NCI-H2227 (cell line): Measurements from ENCODE around the gene SUDS3.
"Not testable (repeated sequence)": the region's sequence is repeated elsewhere in the genome, so short reads cannot be mapped to it uniquely, and the experiment has no call there.

ENCODE experiments used
- DNase-seq: peaks from one replicate; lab custom pipeline; 2025; ENCODE audit not compliant: unreplicated experiment; lab: John Stamatoyannopoulos, UW

The SUDS3 gene

DNA sequence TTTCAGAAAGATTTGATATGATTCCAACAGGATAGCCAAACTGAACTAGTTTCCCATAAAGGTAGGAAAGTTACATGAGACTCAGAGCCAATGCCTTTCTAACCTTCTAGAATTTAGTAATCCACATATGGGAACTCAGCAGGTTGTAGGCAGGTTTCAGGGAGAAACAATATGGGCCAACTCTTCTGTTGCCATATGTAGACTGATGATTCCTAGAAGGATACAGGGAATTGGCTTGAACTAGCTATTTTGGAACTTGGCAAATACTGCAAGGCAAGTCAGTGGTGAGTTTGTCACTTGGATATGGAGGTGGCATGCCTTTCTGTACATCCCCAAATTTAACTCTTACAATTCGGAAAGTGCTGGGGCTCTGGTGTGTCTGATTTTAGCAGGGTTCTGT lies 15.5 kb downstream of the SUDS3 start:
- no peak for DNase-seq

DNA sequence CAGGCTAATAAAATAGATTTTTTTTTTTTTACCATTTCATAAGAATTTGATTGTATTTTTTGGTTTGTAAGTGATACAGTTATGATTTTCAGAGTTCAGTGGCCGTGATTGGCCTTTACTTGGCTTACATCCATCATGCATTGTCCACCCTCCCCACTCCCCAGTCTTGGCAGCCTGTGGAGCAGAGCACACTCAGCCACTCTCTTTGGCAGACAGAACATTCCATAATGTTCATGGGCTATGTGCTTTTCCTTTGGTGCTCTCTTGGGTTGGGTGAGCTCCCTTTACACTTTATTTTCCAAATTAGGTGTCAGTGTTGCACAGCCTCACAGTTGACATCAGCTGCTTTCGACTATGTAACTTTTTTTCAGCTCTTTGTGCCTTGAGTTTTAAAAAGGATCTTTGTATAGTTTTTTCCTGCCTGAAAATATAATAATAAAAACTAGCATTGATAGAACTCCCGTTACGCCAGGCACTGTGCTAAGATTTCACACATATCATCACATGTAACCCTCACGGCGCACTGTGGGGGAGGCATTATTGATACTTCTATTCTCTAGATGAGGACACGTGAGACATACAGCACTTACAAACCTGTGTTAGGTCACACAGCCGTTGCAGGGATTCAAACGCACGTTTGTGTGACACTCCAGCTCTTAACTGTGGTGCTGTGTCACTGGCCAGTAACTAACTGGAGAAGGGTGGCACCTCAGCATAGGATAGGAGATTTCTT lies 21.5 kb downstream of the SUDS3 start:
- DNase-seq = no peak

DNA sequence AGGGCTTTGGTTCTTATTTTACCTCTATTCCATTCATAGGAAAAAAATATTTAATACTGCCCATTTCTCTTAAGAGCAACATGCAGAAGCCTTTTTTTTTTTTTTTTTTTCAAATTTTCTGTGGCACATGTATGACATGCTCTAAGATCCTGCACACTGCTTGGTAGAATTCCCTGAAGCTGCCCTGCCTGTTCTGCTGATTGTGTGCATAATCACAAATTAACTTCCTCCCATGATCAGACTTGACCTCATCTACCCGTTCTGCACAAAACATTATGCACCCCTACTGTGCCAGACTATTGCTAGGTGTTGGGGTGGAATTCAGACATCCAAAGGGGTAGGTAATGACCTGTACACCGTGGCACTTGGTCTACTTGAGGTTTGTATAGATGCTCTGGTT lies 22.2 kb downstream of the SUDS3 start:
- no peak for DNase-seq

DNA sequence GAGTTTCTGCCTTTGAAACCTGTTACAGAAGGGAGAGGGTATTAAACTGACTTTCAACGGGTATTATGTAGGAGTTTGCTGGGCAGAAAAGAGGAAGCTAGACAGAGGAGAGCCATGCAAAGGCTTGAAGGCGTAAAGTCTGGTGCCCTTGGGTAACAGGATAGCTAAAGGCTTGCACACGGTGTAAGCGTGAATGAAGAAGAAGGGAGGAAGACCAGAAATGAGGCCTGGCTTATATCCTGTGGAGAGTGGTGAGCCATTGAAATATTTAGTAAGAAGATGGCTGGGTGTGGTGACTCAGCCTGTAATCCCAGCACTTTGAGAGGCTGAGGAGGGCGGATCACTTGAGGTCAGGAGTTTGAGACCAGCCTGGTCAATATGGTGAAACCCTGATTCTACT lies 22.6 kb downstream of the SUDS3 start:
- DNase-seq = no peak

DNA sequence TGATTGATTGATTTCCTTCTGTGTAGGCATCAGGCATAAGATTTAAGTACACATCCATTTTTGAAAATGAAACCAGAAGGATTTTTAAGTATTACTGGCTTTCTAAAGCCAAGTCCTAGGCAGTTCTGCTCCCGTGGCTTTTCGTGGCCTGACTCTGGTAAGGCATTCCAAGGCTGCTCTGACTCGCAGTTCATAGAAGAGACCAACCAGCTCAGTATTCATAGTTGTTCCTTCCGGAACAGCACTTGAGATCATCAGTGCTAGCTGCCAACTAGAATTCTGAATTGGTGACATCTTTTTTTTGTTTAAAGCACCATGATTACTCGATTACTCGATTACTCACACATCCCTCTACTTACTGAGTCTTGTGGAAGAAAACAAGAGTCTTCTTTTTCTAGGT lies 25.9 kb downstream of the SUDS3 start:
- no peak for DNase-seq

DNA sequence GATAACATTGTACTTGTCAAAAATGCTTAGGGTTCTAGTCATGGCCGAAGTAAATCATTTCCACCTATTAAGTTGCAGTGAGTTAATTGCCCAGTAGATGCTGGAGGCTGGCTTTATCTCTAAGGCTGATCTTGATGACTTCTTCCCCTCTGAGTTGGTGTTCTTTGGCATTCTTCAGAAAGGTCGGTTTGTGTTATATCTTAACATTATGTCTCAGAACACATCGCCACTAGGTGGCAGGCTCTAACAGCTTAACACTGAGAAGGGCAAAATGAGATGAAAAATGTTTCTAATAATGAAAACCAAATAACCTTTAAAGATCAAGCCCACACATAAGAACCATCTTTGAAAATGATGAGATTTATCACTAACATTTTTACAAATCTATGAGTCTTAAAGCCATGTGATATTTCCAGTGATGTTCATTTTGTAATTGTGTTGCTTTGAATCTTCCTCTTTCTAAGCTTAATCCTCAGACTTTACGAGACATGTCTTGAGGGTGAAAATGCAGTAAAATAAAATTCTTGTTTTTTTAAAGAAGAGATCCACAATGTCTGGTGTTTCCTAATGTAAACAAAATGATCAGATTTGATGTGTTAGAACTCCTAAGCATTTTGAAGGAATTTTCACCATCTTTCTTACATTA lies 28.6 kb downstream of the SUDS3 start:
- peak; percentile 81 for DNase-seq

DNA sequence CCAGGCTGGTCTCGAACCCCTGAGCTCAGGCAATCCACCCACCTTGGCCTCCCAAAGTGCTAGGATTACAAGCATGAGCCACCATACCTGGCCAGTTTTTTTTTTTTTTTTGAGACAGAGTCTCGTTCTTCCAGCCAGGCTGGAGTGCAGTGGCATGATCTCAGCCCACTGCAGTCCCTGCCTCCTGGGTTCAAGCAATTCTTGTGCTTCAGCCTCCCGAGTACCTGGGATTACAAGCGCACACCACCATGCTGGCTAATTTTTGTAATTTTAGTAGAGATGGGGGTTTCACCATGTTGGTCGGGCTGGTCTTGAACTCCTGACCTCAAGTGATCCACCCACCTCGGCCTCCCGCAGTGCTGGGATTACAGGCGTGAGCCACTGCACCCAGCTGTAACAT lies 31.9 kb downstream of the SUDS3 start:
- not testable (repeated sequence) for DNase-seq

DNA sequence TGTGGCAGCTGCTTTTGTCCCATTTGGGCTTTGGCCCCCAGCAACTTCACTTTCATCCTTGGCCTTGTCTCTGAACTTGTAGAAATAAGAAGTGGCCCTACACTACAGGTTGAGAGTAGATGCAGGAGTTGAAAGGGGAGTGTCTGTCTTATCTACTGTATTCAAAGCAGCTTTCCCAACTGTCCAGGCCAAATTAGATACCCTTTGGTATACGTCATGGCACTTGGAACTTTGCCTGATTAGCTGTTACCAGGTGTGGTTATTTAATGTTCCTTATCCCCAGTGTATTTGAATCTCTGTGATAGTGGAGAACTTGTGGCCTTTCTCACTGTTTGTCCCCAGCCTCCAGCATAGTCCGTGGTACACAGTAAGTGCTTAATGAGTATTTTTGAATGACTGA lies 33.5 kb downstream of the SUDS3 start:
- DNase-seq = no peak

DNA sequence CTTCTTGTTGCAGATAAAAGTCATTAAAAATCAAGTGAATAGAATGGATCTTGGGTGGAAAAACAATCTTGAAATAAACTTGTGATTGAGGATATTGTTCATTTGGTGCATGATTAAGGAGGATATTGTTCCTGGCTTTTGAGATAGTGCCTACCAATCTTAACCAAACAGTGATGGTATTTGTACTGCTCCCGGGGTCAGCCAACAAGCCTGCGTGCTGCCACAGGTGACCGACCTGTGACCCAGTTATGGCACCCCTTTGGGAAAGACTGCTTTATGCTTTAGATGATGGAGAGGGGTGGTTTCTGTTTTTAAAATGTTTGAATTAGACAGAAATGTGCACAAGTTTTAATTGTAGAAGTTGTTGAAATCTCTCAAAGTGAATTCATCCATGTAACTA lies 41.6 kb downstream of the SUDS3 start:
- no peak for DNase-seq

DNA sequence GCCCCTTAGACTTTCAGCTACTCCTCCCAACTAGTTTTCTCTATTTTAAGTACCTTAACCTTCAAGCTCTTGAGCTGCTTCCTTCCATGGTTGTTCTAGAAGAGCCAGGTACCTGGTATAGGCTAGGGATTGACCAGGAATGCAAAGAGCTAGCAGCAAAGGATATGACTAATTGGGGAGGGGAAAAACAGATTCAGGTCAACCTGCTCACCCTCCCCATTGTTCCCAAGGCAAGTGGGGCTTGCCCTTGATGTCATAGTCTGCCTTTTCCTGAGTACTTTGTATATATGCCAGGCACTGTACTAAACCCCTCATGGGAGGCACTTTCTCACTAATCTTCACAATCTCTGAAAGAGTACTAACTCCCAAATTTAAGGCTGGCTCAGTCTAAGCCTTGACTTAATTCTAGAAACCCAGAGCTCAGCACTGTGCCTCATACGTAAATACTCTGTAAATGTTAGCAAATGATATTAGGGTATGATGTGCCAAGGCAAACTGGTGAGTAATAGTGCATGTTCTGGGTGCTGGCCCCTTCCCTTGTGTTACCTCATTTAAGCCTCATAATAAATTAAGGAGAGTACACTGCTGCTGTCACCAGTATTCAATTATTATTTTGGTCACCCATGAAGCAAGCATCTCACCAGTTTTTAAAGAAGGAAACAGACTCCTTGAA lies 42.2 kb downstream of the SUDS3 start:
- no peak for DNase-seq

DNA sequence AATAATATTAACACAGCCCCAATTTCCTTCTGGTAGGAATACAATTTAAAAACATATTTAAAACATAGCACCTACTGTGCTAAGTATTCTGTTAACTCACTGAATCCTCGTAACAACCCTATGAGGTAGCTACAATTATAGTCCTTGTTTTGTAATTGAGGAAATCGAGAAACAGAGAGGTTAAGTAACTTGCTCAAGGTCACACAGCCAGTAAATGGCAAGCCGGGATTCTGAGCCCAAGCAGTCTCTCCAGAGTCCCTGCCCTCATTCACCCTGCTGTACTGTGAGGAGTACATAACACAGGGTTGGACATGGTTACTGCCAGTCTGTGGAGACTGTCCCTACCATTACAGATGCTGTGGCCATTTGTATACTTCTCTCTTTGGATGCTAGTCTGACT lies 44.3 kb downstream of the SUDS3 start:
- DNase-seq = no peak

DNA sequence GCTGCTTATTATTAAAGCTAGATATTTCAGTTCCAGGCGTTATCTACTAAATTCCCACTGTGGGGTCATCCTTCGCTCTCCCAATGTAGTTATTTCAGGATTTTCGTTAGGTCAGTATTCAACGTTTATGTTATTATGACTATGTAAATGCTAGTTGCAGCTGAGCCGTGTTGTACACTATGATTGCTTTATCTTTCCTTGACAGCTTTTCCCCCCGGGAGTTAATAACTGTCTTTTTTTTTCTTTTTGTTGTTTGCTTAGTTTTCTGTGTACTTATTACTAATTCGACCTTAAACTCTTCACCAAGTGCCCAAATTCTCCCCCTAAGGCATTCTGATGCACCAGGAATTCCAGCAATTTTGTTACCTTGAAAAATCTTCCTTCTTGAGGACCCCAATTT lies 48.5 kb downstream of the SUDS3 start:
- no peak for DNase-seq

DNA sequence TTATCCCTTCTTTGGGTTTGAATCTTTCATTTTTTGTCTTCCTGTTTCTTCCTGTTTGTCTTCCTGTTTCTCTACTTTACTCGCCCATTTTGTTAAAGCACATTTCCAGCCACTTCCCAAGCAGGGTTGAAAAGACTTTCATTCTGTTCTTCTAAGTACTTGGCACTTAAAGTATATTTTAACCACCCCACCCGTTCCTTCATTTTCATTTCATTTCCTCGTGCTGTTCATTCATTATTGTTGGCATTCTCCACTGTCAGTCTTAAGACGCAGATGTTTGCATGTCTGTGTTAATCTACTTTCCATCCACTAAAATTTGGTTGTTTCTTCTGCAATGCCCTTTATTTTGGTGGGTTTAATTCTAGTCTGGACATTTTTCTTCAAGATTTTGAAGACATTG lies 49.0 kb downstream of the SUDS3 start:
- DNase-seq = no peak

DNA sequence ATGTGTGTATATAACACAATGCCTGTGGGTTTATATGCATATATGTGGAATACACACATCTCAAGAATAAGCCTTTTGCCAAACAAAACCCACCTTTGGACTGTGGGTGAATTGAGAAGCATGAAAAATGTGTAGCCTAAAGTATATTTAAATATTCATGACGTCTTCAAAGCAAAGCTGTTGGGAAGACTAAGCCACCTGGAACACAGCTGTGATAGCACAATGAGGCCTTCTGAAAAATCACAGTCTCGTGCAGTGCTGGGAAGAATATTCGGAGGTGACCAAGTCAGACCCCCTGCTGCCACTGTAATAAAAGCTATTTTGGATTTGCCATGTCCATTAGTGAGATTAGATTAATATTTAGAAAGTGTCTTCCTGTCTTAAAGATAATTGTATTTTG lies 51.5 kb downstream of the SUDS3 start:
- no peak for DNase-seq

DNA sequence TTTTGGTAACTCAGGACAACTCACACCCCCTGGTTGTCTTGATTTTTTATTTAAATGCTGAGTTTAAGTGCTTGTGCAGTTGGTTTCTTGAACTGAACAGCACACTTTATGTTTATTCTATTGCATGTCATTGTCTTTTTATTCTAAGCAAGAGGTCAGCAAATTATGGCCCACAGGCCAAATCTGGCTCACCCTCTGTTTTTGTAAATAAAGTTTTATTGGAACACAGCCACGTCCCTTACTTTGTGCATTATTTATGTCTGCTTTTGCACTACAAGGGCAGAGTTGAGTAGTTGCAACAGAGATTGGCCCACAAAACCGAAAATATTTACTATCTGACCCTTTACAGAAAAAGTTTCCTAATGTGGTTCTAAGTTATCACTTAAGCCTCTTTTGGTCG lies 52.3 kb downstream of the SUDS3 start:
- no peak for DNase-seq

DNA sequence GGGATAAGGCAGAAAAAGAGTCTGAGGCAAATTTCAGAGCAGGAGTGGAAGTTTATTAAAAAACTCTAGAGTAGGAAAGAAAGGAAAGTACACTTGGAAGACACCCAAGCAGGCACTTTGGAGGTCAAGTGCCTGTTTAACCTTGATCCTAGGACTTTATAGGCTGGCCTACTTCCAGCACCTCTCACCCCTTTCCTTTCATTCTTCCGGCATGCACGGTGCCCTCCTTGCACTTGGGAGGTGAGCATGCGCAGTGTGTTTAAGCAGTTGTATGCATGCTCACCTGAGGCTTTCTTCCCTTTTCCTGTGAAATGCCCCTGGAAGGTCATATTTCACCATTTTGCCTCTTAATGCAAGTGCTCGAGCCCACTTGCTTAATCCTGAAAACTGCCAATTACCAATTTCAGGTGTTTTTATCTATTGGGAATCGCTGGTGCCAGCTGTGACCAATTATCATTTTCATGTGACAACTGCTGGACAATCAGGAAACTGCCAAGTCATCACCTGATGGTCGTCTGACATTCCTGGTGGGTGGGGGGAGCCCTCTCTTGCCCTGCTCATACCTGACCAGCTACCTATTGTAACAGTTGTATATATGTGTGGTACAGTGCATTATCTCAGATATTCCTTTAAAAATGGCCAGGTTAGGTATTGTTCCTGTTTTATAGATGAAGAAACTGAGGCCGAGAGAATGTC lies 53.5 kb downstream of the SUDS3 start:
- peak; percentile 54 for DNase-seq

DNA sequence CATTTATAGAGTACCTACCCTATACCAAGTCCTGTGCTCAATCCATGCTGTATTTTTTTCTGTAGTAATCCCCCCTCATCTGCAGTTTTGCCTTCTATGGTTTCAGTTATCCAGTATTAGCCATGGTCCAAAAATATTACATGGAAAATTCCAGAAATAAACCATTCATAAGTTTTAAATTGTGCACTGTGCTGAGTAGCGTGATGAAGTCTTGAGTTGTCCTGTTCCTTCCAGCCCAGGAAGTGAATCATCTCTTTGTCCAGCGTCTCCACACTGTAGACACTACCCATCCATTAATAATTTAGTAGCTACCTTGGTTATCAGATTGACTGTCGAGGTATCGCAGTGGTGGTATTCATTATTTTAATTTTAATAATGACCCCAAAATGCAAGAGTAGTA lies 54.2 kb downstream of the SUDS3 start:
- no peak for DNase-seq

DNA sequence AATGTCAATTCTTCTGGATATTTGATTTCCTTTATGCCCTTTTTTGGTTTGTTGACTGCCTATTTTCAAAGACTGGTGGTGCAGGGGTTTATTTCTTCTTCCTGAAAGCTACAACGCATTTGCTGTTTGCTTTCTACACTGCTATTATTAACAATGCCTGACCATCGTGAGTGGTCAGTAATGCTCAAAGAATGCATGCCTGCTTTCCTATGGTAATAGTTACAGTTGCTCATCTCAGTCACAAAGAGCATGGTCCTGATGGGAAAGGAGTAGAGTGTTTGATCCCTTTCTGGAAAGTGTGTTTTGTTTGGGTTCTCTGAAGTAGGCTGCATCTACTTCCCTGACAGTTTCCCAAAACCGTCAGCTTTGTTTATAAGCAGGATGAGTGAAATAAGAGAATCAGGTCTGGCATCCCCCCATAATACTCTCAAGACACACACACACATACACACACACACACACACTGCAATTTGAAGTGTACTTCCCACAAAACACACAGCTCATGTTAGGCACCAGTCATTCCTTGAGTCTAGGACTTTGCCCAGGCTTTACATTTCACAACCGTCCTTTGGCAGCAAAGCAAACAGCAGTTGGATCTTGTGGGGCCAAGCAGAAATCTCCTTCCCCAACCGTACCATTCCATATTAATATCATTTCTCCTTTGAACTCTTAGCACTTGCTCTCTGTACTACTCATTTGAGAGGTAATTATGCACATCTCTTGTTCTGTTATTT lies 56.6 kb downstream of the SUDS3 start:
- DNase-seq = no peak

DNA sequence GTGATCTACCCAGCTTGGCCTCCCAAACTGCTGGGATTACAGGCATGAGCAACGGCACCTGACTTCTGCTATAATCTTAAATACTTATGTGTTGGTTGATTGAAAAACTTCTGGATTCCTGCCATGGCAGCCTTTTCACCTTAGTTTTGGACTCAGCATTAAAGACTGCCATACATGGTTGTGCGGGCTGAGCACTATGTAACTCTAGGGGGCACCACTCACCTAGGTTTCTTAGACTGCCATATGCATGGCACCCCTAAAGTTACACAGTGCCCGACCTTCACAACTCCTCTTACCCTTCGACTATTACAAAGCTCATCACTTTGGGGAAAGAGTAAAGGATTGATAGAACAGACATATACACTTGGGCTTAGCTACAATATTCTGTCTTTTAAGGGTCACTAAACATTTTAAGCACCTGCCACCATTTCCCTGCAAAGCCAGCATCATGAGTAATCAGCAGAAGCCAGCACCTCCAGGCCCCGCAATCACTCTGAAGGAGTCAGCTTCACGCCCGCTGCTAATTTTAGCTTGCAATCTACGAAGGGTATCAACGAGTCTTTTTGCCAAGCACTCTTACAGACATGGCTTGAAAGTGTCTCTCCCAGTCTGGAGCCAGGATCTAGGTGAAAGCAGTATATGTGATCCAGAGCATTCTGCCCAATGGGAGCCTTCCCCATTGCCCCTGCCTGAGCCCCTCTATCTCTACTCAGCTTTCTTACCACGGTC lies 59.8 kb downstream of the SUDS3 start:
- DNase-seq = peak; percentile 13

DNA sequence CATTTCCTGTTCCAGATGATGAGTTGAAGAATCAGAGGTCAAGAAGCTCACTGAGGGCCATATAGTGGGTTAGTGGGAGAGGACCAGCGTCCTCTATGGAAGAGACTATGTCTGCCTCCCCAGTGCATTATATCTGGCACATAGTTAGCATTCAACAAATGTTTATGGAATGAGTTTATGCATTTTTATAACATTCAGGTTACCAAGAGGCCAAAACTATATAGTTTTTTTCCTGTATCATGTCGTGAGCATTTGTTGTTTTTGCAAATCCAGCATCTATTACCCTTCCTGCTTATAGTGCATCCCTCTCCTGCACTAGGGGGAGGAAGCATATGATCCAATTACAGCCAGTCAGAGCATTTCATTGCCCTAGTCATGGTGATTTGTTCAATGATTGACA lies 60.6 kb downstream of the SUDS3 start:
- no peak for DNase-seq

DNA sequence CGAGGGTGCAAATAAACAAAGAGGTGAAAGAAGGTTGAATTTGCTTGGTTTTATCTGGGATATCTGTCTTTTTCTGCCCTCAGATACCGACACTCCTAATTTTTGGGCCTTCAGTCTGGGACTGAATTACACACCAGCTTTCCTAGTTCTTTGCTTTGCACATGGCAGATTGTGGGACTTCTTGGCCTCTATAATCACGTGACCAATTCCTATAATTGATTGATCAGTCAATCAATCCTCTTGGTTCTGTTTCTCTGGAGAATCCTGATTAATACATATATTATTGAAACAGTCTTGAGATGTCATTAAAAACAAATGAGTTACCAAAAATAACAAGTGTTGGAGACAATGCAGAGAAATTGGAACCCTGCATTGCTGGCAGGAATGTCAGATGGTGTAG lies 62.7 kb downstream of the SUDS3 start:
- no peak for DNase-seq
